Esophagus squamous epithelium (tissue), 4 donors: ENCODE data around the gene FHIT.

Source experiments
- POLR2A ChIP-seq, 4 donors: fragments of 450-650 bp; IDR thresholded peaks; one replicate each; pipeline ENCODE4 v1.6.1; 2017; ENCODE audit warnings: antibody characterized with exemption in 4 of 4, mild to moderate bottlenecking in 4 of 4, moderate library complexity in 3 of 4
- TF ChIP-seq, protein P1 (sequence below), 6 experiments: fragments of 450-650 bp in 4 of 6; fragments of 200-600 bp in 2 of 6; sonication (generic) in 2 of 6; IDR thresholded peaks; one replicate each; pipeline ENCODE4 v1.5.1; 2016 to 2019; ENCODE audit warnings: antibody characterized with exemption in 6 of 6, mild to moderate bottlenecking in 4 of 6, moderate library complexity in 4 of 6

DNA sequence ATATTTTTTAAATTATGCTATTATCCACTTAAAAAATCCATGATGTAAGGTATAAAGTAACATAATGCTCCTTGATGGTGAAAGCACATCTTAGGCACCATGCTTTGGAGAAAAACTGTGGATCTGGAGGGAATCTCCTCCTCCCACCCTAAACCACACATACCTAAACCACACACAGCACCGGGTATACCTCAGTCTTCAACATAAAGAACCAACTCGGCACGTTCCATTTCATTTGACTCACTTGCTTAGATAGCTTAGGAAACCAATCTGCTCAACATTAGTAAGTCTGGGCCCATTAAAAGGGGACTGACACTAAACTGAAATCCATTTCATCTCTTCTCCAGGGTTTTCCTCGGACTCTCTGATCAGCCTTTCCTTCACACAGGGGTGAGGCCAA, 1255.7 kb downstream of the FHIT start:
- TF ChIP-seq, protein P1, sequence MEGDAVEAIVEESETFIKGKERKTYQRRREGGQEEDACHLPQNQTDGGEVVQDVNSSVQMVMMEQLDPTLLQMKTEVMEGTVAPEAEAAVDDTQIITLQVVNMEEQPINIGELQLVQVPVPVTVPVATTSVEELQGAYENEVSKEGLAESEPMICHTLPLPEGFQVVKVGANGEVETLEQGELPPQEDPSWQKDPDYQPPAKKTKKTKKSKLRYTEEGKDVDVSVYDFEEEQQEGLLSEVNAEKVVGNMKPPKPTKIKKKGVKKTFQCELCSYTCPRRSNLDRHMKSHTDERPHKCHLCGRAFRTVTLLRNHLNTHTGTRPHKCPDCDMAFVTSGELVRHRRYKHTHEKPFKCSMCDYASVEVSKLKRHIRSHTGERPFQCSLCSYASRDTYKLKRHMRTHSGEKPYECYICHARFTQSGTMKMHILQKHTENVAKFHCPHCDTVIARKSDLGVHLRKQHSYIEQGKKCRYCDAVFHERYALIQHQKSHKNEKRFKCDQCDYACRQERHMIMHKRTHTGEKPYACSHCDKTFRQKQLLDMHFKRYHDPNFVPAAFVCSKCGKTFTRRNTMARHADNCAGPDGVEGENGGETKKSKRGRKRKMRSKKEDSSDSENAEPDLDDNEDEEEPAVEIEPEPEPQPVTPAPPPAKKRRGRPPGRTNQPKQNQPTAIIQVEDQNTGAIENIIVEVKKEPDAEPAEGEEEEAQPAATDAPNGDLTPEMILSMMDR (IDR thresholded peaks at IDR 0.05): no peak
- no peak for TF ChIP-seq POLR2A (IDR thresholded peaks at IDR 0.05)
